Sigmoid colon (tissue), 7 donors: ENCODE data around the gene SLC7A7. TPM values are rescaled to one million over a fixed set of nuclear protein-coding genes. Genes with fewer than 3 reads are reported as not detected.

Source experiments
- DNase-seq: peaks from one replicate; pipeline ENCODE4 v3.0.0-alpha.2; 2019
- H3K27ac ChIP-seq, 4 donors: fragments of 200-600 bp; sonication (generic); one replicate each; pipeline ENCODE4 v1.5.1; 2016 to 2019; ENCODE audit warnings: mild to moderate bottlenecking in 1 of 4
- H3K27me3 ChIP-seq, 3 donors: fragments of 200-600 bp; sonication (generic); one replicate each; pipeline ENCODE4 v1.5.1; 2019; ENCODE audit warnings: mild to moderate bottlenecking in 1 of 3
- H3K36me3 ChIP-seq, 4 donors: fragments of 200-600 bp; sonication (generic); one replicate each; pipeline ENCODE4 v1.5.1; 2016 to 2019
- H3K4me1 ChIP-seq, 4 donors: fragments of 200-600 bp; sonication (generic); one replicate each; pipeline ENCODE4 v1.5.1; 2017 to 2019
- H3K4me3 ChIP-seq, 4 donors: fragments of 200-600 bp; sonication (generic); one replicate each; pipeline ENCODE4 v1.5.1; 2017 to 2019; ENCODE audit warnings: mild to moderate bottlenecking in 2 of 4, moderate library complexity in 1 of 4
- H3K9me3 ChIP-seq, 4 donors: fragments of 200-600 bp in 3 of 4; sonication (generic) in 3 of 4; one replicate each; pipeline versions ENCODE4 v1.5.1 to v1.6.1; 2013 to 2019
- CTCF ChIP-seq, 4 experiments: fragments of 450-650 bp in 3 of 4; fragments of 200-600 bp in 1 of 4; IDR thresholded peaks; one replicate each; pipeline ENCODE4 v1.5.1; 2016 to 2019; ENCODE audit warnings: antibody characterized with exemption in 4 of 4, mild to moderate bottlenecking in 3 of 4, moderate library complexity in 2 of 4
- EP300 ChIP-seq, 4 donors: sonication (generic); formaldehyde crosslinking; IDR thresholded peaks; one replicate each; pipeline ENCODE4 v1.6.1; 2017; ENCODE audit warnings: antibody characterized with exemption in 4 of 4
- POLR2A ChIP-seq, 2 donors: fragments of 450-650 bp; IDR thresholded peaks; one replicate each; pipeline ENCODE4 v1.6.1; 2016; ENCODE audit warnings: antibody characterized with exemption in 2 of 2, mild to moderate bottlenecking in 2 of 2, moderate library complexity in 2 of 2
- POLR2AphosphoS5 ChIP-seq, 4 donors: sonication (generic); formaldehyde crosslinking; IDR thresholded peaks; one replicate each; pipeline ENCODE4 v1.6.1; 2017; ENCODE audit warnings: antibody characterized with exemption in 4 of 4
- WGBS, 2 donors: extraction: QIAGEN DNeasy Blood & Tissue Kit; methylation state at CpG; one replicate each; pipeline ENCODE4 v1.1.7; 2013; 5-methylcytosine and 5-hydroxymethylcytosine counted together
- intact Hi-C: fragments of 100-400 bp; cut with DNase I; formaldehyde crosslinking; loops from one replicate; pipeline ENCODE4 v1.15.1; 2023
- polyA plus RNA-seq, 3 donors: library from polyadenylated mRNA; stranded (reverse); fragments of 200-250 nt; gene quantifications; one replicate each; pipeline ENCODE4 v1.2.3, GENCODE V29; 2013
- total RNA-seq, 4 donors: library from RNA; depleted of rRNA; stranded (reverse); fragments of >200 nt; gene quantifications; one replicate each; pipeline ENCODE4 v1.1.0, GENCODE V29; 2016
- donor health status: healthy with polysubstance abuse.
- donor health status: Bipolar disorder and iron deficiency.
- donor health status: healthy.

Gene SLC7A7
- total and polyA plus RNA-seq, 7 donors, result 15.6 to 23.5 (median 16.4) TPM

GRCh38 chr14:22773162-22774010 lies 41.8 kb downstream of the SLC7A7 start:
- TF ChIP-seq POLR2A (IDR thresholded peaks at IDR 0.05) (no peak), EP300 (IDR thresholded peaks at IDR 0.05) (no peak), POLR2AphosphoS5 (IDR thresholded peaks at IDR 0.05) (no peak), CTCF (IDR thresholded peaks at IDR 0.05) (no peak)
- intact Hi-C loops, result no loop called here
- peaks cover 18 to 56% (median 38%) of the 10 kb centered on the region in 4 donors for H3K36me3 ChIP-seq

GRCh38 chr14:22772725-22773124 lies 42.5 kb downstream of the SLC7A7 start:
- DNase-seq, result no peak
- H3K27me3 ChIP-seq, result no peaks in the 10 kb centered on the region
- no peak overlapping the region for H3K4me3 ChIP-seq
- H3K36me3 ChIP-seq, result peaks cover 18 to 62% (median 38%) of the 10 kb centered on the region in 4 donors
- no peak overlapping the region for H3K27ac ChIP-seq
- TF ChIP-seq POLR2A (IDR thresholded peaks at IDR 0.05), result no peak
- TF ChIP-seq EP300 (IDR thresholded peaks at IDR 0.05), result no peak
- TF ChIP-seq POLR2AphosphoS5 (IDR thresholded peaks at IDR 0.05), result no peak
- TF ChIP-seq CTCF (IDR thresholded peaks at IDR 0.05), result no peak
- peaks cover 0 to 8% (median 4%) of the 10 kb centered on the region in 4 donors for H3K4me1 ChIP-seq
- H3K9me3 ChIP-seq, result no peaks in the 10 kb centered on the region
- intact Hi-C loops, result no loop called here
- WGBS, 2 donors, result 98 to 100% methylated on average over 1 of the region's 1 CpG

More at GRCh38 chr14:22773162-22774010, 41.8 kb downstream of the SLC7A7 start:
- no peak overlapping the region for H3K4me3 ChIP-seq
- 92 to 93% methylated on average over 8 of the region's 8 CpGs for WGBS, 2 donors
- no peaks in the 10 kb centered on the region for H3K27me3 ChIP-seq
- H3K4me1 ChIP-seq, result peaks cover 0 to under 1% (median 0%) of the 10 kb centered on the region in 4 donors
- DNase-seq, result no peak
- H3K27ac ChIP-seq, result no peak overlapping the region
- H3K9me3 ChIP-seq, result no peaks in the 10 kb centered on the region

GRCh38 chr14:22770481-22771187 lies 44.6 kb downstream of the SLC7A7 start:
- TF ChIP-seq POLR2AphosphoS5 (IDR thresholded peaks at IDR 0.05) (no peak), EP300 (IDR thresholded peaks at IDR 0.05) (no peak), POLR2A (IDR thresholded peaks at IDR 0.05) (no peak)
- H3K36me3 ChIP-seq, result peaks cover 18 to 62% (median 38%) of the 10 kb centered on the region in 4 donors
- H3K27me3 ChIP-seq, result no peaks in the 10 kb centered on the region
- intact Hi-C loops, result no loop called here
- 94 to 95% methylated on average over 8 of the region's 8 CpGs for WGBS, 2 donors
- DNase-seq, result no peak
- H3K9me3 ChIP-seq, result no peaks in the 10 kb centered on the region
- no peak overlapping the region for H3K27ac ChIP-seq
- H3K4me3 ChIP-seq, result no peak overlapping the region
- H3K4me1 ChIP-seq, result peaks cover 0 to 20% (median 18%) of the 10 kb centered on the region in 4 donors

- Histone ChIP-seq H3K9me3 (no peaks in the 10 kb centered on the region), H3K27me3 (no peaks in the 10 kb centered on the region), H3K4me3 (no peak overlapping the region), H3K36me3 (peaks cover 18 to 62% (median 37%) of the 10 kb centered on the region in 4 donors), H3K27ac (no peak overlapping the region), H3K4me1 (peaks cover 0 to 22% (median 18%) of the 10 kb centered on the region in 4 donors)
- 92% methylated on average over 2 of the region's 2 CpGs for WGBS, 2 donors
- no peak for DNase-seq
- intact Hi-C loops, result loop anchor here (5.0 to 10.0 kb wide), 4 partner anchors 52 to 202 kb away; partner anchors contain the start of gene ABHD4
- TF ChIP-seq POLR2AphosphoS5 (IDR thresholded peaks at IDR 0.05) (no peak), POLR2A (IDR thresholded peaks at IDR 0.05) (no peak), EP300 (IDR thresholded peaks at IDR 0.05) (no peak), CTCF (IDR thresholded peaks at IDR 0.05) (no peak)
Measured at GRCh38 chr14:22769369-22769768, 45.9 kb downstream of the SLC7A7 start.

- no peak overlapping the region for H3K4me3 ChIP-seq
- TF ChIP-seq POLR2AphosphoS5 (IDR thresholded peaks at IDR 0.05), result no peak
- TF ChIP-seq CTCF (IDR thresholded peaks at IDR 0.05), result no peak
- no peak for TF ChIP-seq POLR2A (IDR thresholded peaks at IDR 0.05)
- no peak for TF ChIP-seq EP300 (IDR thresholded peaks at IDR 0.05)
- intact Hi-C loops, result loop anchor here (5.0 to 10.0 kb wide), 4 partner anchors 52 to 202 kb away; partner anchors contain the start of gene ABHD4
- H3K27ac ChIP-seq, result no peak overlapping the region
- WGBS, 2 donors, result 97% methylated on average over 4 of the region's 4 CpGs
- peaks cover 0 to 22% (median 18%) of the 10 kb centered on the region in 4 donors for H3K4me1 ChIP-seq
- H3K9me3 ChIP-seq, result no peaks in the 10 kb centered on the region
- H3K36me3 ChIP-seq, result peaks cover 18 to 60% (median 35%) of the 10 kb centered on the region in 4 donors
- no peak for DNase-seq
- H3K27me3 ChIP-seq, result no peaks in the 10 kb centered on the region
Measured at GRCh38 chr14:22768947-22769346, 46.3 kb downstream of the SLC7A7 start.
